NCI-H2029 treated with DMSO at 0.1 percent for 48 hours (cell line): ENCODE data around the gene ST3GAL3.

Experiments
- DNase-seq: peaks from one replicate; lab custom pipeline; 2025; lab: John Stamatoyannopoulos, UW

The ST3GAL3 gene

DNA sequence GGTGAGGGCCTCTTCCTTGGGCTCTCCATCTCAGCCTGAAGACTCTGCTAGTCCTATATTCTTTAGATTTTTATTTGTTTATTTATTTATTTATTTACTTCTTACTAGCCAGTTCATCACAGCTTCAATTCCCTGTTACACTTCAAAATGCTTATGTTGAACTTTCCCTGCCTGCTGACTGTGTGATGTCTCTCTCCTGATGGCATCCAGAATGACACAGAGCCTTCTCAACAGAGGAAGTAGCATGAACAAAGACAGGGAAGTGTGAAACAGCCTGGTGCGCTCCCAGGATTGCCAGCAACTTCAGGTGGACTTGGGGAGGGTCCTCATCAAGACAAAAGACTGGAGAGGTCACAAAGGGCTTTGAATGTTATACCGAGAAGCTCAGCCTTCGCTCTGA lies 235.1 kb downstream of the ST3GAL3 start:
- no peak for DNase-seq

DNA sequence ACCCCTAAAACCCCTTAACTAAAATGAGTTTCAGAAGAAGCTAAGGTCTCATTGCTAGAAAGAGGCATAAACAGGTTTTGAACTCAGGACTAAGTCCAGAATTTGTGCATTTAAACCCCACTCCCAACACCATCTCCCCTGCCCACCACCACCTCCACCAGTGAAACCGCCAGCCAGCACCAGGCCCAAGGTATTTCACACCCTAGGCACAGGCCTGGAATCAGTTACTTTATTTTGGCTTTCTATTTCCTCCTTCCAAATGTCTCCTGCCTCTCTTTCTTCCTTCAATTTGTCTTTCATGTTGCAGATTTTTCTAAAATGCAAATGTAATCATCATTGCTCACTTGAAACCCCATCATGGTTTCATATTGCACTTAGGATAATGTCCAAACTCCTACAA lies 237.5 kb downstream of the ST3GAL3 start:
- no peak for DNase-seq

DNA sequence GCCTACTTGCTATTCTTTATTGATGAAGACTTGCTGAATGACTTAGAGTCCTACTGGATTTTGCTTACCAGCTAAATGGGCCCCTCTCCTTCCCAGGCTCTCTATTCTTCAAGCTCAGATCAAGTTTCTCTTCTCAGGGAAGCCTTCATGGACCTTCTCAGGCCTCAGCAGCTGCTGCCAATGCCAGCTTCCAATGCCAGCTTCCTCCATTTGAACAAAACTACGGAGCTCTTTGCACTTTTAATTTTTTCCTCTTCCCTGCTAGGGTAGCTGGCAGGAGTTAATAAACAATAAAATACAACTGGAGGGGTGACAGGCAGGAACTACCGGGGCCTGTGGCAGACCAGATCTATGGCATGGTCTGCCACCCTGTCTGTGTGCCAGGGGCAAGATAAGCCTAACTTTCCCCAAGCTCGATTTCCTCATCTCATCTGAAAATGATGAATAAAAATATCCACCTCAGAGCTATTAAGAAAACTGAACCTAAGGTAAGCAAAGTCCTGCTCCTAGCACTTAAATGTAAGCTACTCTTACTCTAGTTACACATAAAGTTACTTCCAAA lies 238.4 kb downstream of the ST3GAL3 start:
- no peak for DNase-seq

DNA sequence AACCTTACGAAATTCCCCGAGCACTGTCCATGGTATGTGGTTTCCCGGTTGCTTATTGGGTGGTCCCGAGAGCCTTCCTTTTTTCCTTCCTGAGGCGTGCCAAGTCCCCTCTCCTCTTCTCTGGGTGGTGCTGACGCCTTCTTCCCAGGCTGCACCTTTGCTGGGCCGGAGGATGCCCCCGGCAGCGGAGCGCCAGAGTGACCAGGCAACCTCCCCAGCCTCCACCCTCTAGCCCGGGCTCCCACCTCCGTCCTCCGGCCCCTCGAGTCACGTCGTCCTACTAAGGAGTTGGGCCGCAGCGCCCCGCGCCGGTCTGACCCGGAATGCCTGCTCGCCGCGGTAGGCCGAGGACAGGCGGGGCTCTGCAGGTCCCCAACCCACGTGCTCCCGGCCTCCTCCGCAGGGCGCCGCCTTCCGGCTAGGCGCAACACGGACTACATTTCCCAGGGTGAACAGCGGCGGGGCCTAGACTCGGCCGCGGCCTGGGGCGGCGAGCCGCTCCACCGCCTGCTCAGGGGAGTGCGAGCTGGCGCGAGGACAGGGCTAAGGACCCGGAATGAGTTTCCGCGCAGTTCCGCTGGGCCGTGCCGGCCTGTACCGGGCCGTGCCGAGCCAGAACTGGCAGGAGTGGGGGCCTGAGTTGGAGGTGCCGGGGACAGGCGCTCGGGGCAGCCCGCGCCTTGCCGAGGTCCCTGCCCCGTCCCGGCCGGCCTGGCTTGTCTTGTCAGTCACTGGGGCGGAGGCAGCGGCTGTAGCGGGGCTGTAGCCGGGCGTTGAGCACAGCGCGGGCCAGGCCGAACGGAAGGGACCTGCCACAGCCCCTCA lies 239.1 kb downstream of the ST3GAL3 start, which contains the start of gene IPO13:
TSS of gene IPO13 (plus strand) at position 715 of the 825 bp plus-strand sequence. CDS start 651 bp downstream, outside the sequence.
- peak; percentile 97 for DNase-seq

DNA sequence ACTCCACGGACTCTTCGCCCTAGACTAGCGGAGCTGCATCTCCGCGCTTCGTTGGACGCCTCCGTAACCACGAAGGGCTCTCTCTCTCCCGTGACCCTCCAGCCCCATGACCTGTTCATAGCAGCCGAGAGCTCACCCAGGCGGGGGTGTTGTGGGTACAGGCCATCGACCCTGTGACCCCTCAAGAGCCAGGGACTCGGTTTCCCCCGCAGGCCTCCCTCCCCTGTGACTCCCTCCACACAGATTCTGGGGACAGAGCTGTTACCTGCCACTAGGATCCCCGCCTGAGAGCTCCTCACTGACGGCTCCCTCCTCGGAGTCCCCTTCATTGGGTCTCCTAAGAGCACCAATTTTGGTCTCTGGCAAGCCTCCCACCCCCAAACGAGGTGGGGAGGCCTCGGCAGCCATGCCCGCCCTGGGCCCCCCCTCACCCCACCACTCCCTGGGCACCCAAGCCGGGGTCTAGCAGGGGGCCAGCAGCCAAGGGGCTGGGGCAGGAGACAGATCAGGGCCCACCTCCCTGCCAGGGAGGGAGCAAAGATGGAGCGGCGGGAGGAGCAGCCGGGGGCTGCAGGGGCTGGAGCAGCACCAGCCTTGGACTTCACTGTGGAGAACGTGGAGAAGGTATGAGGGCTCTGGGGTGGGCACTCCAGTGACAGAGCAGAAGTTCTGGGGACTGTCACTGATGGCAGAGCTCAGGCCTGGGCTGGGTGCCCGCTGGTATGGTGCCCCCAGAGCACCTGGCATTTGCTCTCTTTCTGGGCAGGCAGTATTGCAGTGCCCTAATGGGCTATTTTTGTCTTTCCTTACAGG lies 239.9 kb downstream of the ST3GAL3 start:
- no peak for DNase-seq

DNA sequence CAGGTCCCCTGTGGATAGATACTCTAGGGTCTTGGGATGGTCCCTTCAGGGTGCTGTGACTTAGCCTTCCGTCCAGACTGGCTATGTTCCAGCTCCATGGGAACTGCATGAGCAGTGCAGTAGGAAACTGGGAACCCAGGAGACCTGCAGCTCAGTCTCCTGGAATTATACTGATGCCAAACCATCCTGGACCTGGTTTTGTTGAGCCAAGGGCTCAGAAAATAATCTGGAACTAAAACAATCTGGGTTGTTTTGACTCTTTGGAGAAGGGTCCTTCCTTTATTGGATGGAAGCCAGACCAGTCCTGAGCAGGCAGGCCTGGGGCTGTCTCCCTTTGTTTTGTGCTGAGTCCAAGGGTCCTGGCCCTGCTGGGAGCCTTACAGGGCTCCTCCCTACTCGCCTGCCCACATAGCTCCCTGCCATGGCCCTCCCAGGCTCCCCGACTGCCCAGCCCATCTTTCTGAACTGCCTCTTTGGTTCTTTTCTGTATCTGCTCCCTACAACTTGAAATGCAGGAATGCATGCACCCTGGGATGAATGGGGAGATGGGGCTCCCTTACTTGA lies 240.6 kb downstream of the ST3GAL3 start:
- no peak for DNase-seq

DNA sequence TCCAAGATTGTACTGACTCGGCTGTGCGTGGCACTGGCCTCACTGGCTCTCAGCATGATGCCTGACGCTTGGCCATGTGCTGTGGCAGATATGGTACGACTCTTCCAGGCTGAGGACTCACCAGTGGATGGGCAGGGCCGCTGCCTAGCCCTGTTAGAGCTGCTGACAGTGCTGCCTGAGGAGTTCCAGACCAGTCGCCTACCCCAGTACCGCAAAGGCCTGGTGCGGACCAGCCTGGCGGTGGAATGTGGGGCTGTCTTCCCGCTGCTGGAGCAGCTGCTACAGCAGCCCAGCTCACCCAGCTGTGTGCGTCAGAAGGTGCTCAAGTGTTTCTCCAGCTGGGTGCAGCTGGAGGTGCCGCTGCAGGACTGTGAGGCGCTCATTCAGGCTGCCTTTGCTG lies 242.3 kb downstream of the ST3GAL3 start:
- no peak for DNase-seq

DNA sequence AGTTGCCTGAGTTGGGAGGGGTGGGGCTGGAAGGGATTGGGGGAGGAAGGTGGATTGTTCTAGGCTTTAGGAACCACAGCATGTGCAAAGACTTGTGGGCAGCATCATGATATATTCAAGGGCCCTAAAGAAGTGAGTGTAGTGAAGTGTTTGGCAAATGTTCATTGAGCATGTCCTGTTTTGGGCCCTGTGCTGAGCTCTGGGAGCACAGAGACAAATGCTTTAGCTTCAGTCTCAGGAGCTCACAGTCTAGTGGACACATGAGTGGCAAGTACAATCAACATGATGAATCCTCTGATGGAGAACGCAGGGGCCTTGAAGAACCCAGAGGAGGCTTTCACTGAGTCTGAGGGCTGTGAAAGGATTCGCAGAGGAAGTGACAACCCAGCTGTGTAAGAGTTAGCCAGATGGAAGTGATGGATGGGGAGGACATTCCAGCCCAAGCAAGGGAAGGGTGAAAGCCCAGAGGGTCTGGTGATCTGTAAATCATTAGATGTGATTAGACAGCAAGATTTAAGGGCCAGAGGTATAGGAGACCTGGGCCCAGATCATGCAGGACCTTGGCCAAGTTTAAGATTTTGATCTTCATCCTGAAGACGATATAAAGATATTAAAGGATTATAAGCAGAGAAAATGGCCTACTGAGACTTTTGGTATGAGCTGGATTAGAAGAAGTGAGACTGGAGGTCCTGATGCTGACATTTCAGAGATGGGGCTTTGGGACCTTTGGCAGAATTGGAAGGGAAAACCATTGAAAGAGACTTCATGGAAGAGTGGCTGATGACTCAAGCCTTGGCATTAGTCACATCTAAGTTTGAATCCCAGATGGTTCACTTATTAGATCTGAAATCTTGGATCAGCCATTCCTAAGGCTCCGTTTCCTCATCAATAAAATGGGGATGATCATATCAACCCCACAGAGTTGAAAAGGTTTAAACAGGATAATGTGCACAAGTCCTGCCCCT lies 244.0 kb downstream of the ST3GAL3 start:
- DNase-seq: no peak

DNA sequence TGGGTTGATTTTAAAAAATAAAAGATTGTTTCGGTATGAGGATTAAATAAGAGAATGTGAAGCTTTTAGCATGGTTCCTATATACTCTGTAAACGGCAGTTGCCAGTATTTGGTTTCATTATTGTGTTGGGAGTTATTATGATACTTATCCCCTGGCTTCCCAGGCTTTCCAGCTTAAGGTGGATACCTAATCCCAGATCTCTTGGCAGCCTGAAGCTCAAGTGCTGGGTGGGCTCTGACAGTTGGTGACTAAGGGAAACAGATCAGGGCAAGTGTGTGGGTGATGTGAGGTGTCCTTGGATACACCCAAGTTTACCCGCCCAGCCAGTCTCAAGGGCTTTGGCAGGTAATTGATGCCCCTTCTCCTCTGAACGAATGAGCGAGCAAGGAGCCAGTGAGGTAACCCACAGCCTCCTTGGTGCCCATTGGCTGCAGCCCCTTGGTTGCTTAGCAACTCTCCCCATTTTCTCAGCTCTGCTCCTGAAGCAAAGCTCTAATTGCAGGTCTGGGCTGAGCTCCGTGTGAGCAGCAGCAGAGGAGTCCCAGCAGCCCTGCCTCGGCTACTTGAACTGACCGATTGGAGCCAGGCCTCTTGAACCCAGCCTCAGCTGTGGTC lies 245.5 kb downstream of the ST3GAL3 start:
- peak; percentile 43 for DNase-seq

DNA sequence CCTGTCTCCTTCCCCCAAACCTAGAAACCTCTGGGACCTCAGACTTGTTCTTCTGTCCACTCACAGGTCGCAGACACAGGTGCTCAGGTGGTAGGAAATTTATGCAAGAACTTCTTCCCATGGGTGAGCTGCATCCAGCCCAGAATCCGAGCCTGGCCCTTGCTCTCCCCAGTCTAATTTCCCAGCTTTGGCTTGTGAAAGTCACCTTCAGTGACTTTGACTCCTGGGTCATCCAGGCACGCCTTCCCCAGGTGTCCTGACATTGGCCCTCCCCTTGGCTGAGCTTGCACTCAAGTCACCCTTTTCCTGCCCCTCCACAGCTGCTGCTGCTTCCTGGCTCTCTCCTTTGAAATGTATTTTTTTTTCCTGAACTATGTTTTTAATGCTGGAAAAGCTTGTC lies 246.0 kb downstream of the ST3GAL3 start:
- DNase-seq: no peak

DNA sequence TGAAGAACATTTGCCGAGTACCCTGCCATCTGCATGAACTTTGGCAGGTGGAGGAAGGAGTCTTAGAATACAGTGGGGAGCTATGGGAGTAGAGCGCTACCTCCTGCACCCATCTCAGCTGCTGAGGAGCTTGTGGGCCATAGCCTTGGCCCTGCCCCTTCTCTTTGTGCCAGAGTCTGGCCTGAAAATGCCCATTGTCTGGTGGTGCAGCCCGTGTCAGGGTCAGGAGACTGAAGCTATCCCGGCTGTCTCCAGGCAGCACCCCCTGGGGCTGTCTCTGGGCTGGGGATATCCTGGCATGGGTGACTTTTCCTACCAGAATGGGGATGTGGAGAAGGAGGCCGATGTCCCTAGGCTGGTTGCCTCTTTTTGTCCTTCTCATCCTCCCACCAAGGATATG lies 246.7 kb downstream of the ST3GAL3 start:
- no peak for DNase-seq

DNA sequence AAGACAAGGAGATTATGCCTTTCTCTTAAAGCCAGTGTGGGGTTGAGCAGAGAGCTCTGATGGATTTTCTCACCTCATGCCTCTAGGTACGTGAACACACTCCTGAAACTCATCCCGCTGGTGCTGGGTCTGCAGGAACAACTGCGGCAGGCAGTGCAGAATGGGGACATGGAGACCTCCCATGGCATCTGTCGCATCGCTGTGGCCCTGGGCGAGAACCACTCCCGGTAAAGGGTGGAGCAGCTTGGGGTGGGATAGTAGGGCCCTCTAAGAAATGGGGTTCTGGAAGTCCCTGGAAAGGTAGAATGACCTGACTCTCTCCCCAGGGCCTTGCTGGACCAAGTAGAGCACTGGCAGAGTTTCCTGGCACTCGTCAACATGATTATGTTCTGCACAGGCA lies 248.9 kb downstream of the ST3GAL3 start:
- no peak for DNase-seq

DNA sequence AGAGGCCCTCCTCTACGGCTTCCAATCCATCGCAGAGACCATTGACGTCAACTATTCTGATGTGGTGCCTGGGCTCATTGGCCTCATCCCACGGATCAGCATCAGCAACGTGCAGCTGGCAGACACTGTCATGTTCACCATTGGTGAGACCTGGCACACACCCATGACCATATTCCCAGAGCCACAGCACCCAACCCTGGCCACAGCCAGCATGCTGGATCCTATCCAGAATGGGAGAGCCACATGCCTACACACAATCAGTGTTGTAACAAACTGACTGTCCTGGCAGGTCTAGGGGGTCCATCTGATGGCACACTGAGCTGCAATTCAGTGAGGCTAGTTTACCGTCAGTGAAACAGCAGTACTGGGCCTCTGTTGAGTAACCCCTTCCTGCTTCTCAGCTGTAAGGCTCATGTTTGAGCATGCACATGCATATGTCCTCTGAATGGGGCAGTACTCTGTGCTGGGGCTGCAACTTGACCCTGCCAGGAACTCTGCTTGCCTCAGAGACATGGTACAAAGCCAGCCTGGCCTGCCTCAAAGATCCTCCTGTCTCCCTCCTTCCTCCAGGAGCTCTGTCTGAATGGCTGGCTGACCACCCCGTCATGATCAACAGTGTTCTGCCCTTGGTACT lies 250.2 kb downstream of the ST3GAL3 start:
- DNase-seq: no peak

DNA sequence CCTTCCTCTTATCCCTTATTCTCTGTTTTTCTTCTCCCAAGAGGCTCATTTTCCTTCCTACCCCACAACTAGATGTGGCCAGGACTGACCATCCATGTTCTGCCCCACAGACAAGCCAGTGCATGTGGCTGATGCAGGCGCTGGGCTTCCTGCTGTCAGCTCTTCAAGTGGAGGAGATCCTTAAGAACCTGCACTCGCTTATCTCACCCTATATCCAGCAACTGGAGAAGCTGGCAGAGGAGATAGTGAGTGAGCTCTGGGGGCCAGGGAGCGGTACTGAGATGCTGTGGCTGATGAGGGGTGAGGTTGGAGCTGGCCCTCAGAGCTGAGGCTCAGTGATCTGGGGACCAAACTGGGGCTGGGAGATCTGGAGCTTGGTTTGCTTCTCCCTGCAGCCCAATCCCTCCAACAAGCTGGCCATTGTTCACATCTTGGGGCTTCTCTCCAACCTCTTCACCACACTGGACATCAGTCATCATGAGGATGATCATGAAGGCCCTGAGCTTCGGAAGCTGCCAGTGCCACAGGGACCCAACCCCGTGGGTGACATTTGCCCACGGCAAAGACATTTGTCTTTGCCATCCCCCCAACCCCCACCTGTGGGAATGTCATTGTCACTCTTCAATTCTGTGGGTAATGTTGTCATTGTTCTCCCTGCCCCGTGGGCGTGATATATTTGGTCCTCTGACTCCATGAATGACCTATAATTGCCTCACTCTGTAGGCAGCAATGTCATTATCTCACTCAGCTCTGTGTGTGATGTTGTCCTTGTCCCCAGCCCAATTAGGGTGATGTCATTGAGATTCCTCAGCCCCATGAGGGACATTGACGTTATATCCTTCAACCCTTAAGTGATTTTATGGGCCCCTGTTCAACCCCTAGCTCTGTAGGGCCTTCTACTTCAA lies 251.3 kb downstream of the ST3GAL3 start:
- DNase-seq: no peak

DNA sequence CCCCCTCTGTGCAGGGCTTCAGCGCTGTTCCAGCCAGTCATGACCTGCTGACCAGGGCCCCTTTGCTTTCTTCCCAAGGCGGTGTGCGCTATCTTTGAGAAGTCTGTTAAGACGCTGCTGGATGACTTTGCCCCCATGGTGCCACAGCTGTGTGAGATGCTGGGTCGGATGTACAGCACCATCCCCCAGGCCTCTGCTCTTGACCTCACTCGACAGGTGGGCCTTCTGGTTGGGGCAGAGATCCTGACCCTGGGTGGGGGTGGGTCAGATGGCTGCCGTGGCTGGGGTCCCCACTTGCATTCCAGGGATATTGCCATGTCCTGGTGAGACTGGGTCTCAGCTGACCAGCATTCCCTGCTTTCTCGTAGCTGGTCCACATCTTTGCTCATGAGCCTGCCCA lies 253.5 kb downstream of the ST3GAL3 start:
- no peak for DNase-seq

DNA sequence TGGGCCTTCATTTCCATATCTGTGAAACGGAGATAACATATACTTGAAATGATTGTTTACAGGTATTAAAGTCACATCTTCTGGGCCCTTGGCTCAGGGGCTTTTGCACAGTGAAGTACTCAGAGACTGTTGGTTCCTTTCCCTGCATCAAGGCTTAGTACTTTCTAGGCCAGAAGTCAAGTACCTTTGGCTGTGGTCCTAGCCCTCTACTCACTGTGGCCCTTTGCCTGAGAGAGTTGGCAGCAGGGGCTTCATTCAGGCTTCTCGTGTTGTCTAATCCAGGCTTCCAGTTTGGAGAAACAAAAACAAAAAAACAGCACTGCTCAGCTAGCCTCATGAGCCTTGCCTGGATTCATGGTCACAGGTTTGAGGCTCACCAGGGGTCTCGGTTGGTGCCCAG lies 254.4 kb downstream of the ST3GAL3 start:
- no peak for DNase-seq

DNA sequence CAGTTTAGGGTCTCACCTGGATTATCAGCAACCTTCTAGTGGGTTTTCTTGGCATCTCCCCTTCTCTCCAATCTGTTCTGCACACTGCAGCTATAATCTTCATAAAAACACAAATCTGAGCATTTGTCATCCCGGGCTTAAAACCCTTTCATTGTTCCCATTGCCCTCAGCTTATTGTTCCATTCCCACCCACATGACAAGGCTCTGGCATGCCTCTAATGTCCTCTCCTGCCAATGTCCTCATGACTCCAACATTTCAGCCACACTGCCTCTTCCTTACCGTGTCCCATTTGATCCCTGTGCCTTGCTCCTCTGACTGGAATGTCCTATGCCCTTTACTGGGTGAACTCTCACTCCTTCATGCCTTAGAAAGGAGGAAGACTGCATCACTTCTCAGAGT lies 255.0 kb downstream of the ST3GAL3 start:
- DNase-seq: no peak

DNA sequence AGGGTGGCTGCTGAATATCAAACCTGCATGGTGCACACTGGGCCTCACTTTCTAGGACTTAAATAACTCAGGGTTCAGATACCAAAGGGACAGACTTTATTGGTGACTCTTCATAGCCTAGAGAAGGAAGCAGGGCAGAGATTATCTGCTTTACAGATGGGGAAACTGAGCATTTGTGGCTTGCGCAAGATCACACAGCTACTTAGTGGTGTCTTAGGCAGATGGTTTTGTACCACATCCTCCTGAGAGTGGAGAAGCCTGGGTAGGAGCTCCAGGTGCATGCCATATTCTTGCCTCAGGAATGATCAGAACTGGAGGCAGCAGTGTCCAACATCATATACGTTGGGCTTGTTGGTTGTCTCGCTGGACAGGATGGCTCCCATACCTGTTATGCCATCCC lies 255.7 kb downstream of the ST3GAL3 start:
- no peak for DNase-seq

DNA sequence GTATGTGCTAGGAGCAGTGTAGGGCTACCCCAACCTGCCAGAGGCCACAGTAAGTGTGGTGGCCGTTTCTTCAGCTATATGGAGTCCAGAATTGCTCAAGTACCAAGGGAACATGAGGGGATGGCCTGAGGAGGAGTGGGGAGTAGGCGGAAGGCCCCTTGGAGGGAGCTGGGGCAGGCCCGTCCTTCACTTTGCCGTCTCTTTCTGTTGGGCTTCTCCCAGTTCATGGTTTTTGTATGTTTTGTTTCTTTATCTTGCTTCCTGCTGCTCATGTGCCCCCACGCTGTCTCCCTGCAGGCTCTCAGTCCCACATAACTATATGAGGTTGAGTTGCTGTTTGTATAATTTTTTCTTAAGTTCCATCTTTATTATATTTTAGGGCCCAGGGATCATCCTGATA lies 256.6 kb downstream of the ST3GAL3 start:
- DNase-seq: no peak
